Measurements from ENCODE around the gene PLEKHG4B. TPM values are rescaled to one million over a fixed set of nuclear protein-coding genes. Genes with fewer than 3 reads are reported as not detected.
"Not testable (repeated sequence)": the region's sequence is repeated elsewhere in the genome, so short reads cannot be mapped to it uniquely, and the experiment has no call there.

Gene PLEKHG4B
- total RNA-seq, 4 donors from 2014 or later = 5.5 to 10.9 (median 7.1) TPM

GRCh38 chr5:194603-195209, 102.7 kb downstream of the PLEKHG4B start:
- Histone ChIP-seq H3K9me3 (no peaks in the 10 kb centered on the region), H3K4me1 (peaks cover 14 to 15% of the 10 kb centered on the region in 2 donors), H3K27ac (no peak overlapping the region), H3K27me3 (no peaks in the 10 kb centered on the region), H3K4me3 (replicated peaks in 1 of 3) (no peak overlapping the region), H3K36me3 (no peaks in the 10 kb centered on the region)
- 94 to 95% methylated on average over 32 to 35 of the region's 36 CpGs for WGBS, 2 donors
- no peak for TF ChIP-seq POLR2A (IDR thresholded peaks at IDR 0.05)
- TF ChIP-seq, protein P1, sequence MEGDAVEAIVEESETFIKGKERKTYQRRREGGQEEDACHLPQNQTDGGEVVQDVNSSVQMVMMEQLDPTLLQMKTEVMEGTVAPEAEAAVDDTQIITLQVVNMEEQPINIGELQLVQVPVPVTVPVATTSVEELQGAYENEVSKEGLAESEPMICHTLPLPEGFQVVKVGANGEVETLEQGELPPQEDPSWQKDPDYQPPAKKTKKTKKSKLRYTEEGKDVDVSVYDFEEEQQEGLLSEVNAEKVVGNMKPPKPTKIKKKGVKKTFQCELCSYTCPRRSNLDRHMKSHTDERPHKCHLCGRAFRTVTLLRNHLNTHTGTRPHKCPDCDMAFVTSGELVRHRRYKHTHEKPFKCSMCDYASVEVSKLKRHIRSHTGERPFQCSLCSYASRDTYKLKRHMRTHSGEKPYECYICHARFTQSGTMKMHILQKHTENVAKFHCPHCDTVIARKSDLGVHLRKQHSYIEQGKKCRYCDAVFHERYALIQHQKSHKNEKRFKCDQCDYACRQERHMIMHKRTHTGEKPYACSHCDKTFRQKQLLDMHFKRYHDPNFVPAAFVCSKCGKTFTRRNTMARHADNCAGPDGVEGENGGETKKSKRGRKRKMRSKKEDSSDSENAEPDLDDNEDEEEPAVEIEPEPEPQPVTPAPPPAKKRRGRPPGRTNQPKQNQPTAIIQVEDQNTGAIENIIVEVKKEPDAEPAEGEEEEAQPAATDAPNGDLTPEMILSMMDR (IDR thresholded peaks at IDR 0.05) = no peak
- DNase-seq = no peak
- intact Hi-C loops (cut with DNase I) = no loop called here

DNA sequence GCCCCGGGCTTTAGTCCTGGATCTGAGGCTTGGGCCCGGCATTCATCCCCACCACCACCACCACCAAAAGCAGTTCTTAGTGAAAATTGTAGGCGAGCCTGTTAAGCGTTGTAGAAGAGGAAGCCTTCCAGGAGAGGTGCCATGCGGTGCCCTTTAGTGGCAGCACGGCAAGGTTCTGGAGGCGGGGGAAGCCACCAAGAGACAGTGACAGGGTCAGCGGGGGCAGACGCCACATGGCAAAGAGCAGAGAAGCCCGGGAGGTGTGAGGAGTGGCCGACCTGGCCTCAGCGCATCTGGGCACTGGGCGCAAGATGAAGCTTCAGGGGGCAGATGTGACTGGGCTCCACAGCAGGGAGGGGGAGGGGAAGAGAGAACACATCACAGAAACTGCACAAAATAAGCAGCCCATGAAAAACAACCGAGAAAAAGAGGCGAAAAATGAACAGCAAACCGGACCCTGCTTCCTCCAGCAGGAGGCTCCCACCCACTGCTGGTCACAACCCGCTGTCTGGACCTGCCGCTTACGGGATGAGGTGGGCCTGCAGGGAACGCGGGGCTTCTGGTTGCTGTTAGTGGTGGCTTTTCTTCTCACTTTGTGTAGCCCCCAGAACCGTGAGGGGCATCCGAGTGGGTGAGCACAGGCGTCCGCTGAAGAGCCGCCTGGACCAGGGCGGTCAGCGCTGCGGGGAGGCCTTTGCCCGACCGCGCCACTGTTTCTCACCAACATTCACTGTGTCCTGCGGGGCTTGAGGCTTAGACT, 103.6 kb downstream of the PLEKHG4B start:
- 78 to 80% methylated on average over 24 to 33 of the region's 33 CpGs for WGBS, 2 donors
- intact Hi-C loops (cut with DNase I) = no loop called here
- no peaks in the 10 kb centered on the region for H3K9me3 ChIP-seq
- no peak for DNase-seq
- H3K4me1 ChIP-seq = peaks cover 12% of the 10 kb centered on the region in 2 donors
- H3K4me3 ChIP-seq (replicated peaks in 1 of 3) = no peak overlapping the region
- no peaks in the 10 kb centered on the region for H3K27me3 ChIP-seq
- H3K27ac ChIP-seq = no peak overlapping the region
- TF ChIP-seq, protein P1 (IDR thresholded peaks at IDR 0.05) = no peak
- TF ChIP-seq POLR2A (IDR thresholded peaks at IDR 0.05) = no peak
- no peaks in the 10 kb centered on the region for H3K36me3 ChIP-seq

- Histone ChIP-seq H3K27me3 (no peaks in the 10 kb centered on the region), H3K9me3 (no peaks in the 10 kb centered on the region), H3K4me3 (replicated peaks in 1 of 3) (no peak overlapping the region), H3K4me1 (peaks cover 4% of the 10 kb centered on the region in 2 donors), H3K36me3 (no peaks in the 10 kb centered on the region), H3K27ac (no peak overlapping the region)
- no peak for DNase-seq
- intact Hi-C loops (cut with DNase I) = no loop called here
- TF ChIP-seq POLR2A (IDR thresholded peaks at IDR 0.05) = no peak
- TF ChIP-seq, protein P1 (IDR thresholded peaks at IDR 0.05) = no peak
- WGBS, 2 donors = 79 to 95% methylated on average over 4 to 8 of the region's 10 CpGs
Measured at GRCh38 chr5:196350-196749, 104.4 kb downstream of the PLEKHG4B start.

- intact Hi-C loops (cut with DNase I); DNase-seq; H3K9me3 ChIP-seq; H3K27me3 ChIP-seq; H3K4me1 ChIP-seq; H3K36me3 ChIP-seq; H3K27ac ChIP-seq; H3K4me3 ChIP-seq (replicated peaks in 1 of 3): not testable (repeated sequence)
- WGBS, 2 donors = 57 to 73% methylated on average over 18 of the region's 18 CpGs
Measured at GRCh38 chr5:197031-197430, 105.1 kb downstream of the PLEKHG4B start.

GRCh38 chr5:197892-198489, 106.0 kb downstream of the PLEKHG4B start:
- H3K27me3 ChIP-seq = no peaks in the 10 kb centered on the region
- H3K27ac ChIP-seq = no peak overlapping the region
- no peak overlapping the region for H3K4me3 ChIP-seq (replicated peaks in 1 of 3)
- no peaks in the 10 kb centered on the region for H3K9me3 ChIP-seq
- no peaks in the 10 kb centered on the region for H3K4me1 ChIP-seq
- H3K36me3 ChIP-seq = no peaks in the 10 kb centered on the region
- 84% methylated on average over 6 to 10 of the region's 12 CpGs for WGBS, 2 donors
- no peak for DNase-seq
- no peak for TF ChIP-seq POLR2A (IDR thresholded peaks at IDR 0.05)
- TF ChIP-seq, protein P1 (IDR thresholded peaks at IDR 0.05) = no peak
- intact Hi-C loops (cut with DNase I) = no loop called here

All from thyroid gland (tissue), 4 donors.